HG03469 (cell line): ENCODE results near the gene CDK6.

ENCODE experiments used
- ATAC-seq: cut with Tn5 transposase; IDR thresholded peaks from one replicate; pipeline ENCODE4 v1.9.1; 2021; ENCODE audit warnings: mild to moderate bottlenecking, moderate library complexity, moderate number of reproducible peaks; ENCODE audit not compliant: unreplicated experiment

CDK6 gene

DNA sequence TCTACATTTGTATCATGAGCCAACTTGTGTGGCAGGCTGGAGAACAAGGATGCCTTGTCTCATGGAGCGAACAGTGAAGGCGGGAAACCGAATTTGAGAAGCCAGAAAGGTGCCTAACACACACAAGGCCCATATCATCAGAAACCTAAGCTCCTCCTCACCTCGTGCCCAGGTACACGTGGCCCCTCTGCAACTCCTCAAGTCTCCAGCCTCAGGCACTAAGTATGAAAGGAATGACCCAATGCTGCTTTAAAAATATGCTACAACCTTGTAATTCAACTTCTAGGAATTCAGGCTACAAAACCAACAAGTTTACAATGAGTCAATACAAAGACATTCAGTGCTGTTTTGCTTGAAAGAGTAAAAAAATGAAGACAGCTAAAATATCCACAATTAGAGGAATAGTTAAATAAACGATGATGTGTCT lies 95.7 kb downstream of the CDK6 start:
- ATAC-seq = no peak

DNA sequence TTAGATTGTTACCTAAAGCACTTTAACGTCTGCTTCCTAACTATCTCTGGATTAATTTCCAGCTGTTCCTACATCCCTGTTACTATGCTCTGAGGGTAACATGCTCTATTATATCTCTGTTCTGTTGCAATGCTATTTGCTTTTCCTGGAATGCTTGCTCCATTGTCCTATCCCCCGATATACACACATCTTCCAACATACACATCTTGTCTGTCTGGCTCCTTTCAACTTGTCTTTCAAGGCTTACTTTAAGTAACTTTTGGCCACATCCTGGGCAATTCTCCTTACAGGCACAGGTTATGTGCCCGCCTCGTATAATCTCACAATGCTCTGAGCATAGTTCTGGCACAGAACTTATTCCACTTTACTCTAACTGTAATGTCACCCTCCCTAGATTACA lies 96.2 kb downstream of the CDK6 start:
- no peak for ATAC-seq

DNA sequence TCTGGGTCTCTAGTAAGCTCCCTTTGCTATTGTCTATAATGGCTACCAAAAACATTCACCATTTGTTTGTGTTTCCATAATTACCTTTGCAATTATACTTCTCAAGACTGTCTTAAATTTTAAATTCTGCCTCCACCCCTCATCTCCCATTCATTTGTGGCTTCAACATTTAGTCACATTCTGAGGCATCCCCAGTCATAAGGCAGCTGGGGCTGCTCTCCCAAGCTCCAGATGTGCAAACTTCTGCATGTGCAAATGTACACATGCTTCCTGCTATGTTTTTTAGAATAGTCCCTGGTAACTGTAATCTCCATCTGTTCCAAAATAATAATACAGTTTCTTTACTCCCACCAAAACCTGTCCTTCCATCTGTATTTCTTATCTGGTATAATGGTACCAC lies 97.3 kb downstream of the CDK6 start:
- no peak for ATAC-seq

DNA sequence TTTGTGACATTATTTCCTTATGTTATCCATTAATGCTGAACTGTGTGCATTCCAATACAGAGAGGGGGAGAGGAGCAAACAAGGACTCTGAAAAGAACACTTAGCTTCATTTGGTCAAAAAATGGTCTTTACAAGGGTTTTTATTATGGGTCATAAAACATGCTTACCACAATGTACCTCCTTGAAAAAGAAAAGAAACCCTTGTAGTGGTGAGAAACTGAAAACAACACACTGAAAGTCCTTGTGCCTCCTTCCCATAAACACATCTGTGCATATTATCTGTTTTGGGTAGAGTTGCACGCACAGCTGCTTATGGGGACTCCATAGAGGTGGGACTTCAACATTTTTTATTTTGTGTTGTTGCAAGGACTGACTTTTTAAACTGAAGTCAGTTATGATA lies 98.7 kb downstream of the CDK6 start:
- peak; percentile 78 for ATAC-seq

GRCh38 chr7:92736870-92737269 lies 99.5 kb downstream of the CDK6 start:
- ATAC-seq = no peak

GRCh38 chr7:92735707-92736106 lies 100.7 kb downstream of the CDK6 start:
- no peak for ATAC-seq

- ATAC-seq = no peak
Observed at GRCh38 chr7:92732316-92733036, 103.9 kb downstream of the CDK6 start.

DNA sequence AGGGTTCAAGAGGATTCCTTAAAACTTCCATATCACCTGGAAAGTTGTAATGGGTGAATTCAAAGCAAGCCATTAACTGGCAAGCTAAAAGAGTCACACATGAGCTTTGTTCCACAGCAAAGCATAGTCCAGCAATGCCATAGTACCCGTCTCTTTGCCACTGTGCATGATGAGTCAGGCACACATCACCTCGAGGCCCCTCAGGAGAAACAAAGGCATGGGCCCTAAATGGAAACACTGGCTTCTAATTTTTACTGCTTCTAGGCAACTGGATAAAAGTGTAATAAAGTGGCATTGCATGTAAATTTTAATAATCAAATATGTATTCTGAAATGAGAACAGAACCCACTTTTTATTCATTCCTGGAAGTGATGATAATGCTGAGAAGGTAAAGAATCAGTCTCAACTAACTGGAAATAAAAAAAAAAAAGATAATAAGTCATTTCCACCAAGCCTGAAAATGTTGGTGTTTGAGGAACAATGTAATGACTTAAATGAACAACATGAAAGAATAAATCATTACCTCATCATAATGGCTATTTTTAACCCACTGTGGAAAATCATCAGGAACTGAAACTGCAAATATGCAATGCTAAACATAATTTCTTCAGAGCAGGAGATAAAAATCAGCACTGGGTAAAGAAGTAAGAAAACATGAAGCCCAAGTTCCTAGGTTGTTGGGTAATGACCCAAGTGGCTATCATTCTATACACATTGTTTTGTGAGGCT lies 104.9 kb downstream of the CDK6 start:
- ATAC-seq = no peak

DNA sequence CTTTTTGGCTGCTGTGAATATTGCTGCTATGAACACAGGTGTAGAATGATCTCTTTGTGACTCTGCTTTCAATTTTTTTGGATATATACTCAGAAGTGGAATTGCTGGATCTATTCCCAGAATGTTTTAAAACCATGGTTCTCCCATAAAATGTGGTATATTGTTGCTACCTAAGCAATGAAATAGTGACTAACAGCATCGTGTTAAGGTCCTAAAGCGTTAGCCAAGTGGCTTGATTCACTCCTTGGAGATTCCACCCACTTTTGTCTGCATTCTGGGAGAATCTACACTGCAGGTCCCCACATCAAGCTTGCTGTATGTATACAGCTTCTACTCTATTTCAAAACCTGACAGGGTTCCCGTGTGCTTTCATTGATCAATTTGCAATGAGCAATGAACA lies 105.6 kb downstream of the CDK6 start:
- no peak for ATAC-seq

GRCh38 chr7:92729751-92730150 lies 106.6 kb downstream of the CDK6 start:
- ATAC-seq = no peak

- no peak for ATAC-seq
Observed at GRCh38 chr7:92729172-92729571, 107.2 kb downstream of the CDK6 start.

GRCh38 chr7:92727755-92728154 lies 108.6 kb downstream of the CDK6 start:
- no peak for ATAC-seq

- ATAC-seq = no peak
Observed at GRCh38 chr7:92725161-92725925, 111.0 kb downstream of the CDK6 start.

- ATAC-seq = no peak
Observed at GRCh38 chr7:92723943-92724342, 112.4 kb downstream of the CDK6 start.

GRCh38 chr7:92723205-92723604 lies 113.2 kb downstream of the CDK6 start:
- no peak for ATAC-seq

DNA sequence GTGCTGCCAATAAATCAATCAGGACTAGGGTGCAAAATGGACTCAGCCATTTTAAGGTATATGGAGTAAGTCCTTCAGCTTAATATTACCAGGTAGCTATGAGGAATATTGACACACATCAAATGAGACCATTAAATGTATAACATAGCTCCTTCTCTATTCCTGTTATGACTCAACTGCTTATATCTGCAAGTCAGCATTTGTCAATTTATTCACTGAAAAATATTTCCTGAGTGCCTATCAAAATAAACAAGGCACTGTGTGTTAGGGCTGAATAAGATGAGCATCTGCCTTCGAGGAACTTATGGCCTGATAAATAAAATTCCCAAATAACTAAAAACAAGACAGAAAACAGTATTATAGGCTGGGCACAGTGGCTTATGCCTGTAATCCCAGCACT lies 113.8 kb downstream of the CDK6 start:
- ATAC-seq = no peak

- no peak for ATAC-seq
Observed at GRCh38 chr7:92720604-92721350, 115.6 kb downstream of the CDK6 start.

- peak; percentile 45 for ATAC-seq
Observed at GRCh38 chr7:92717993-92718716, 118.2 kb downstream of the CDK6 start.

GRCh38 chr7:92717623-92717992 lies 118.8 kb downstream of the CDK6 start:
- ATAC-seq = no peak

- no peak for ATAC-seq
Observed at GRCh38 chr7:92716825-92717580, 119.4 kb downstream of the CDK6 start.
